Activated effector memory CD4-positive, alpha-beta T cell treated with anti-CD3 and anti-CD28 coated beads, Interleukin-2, amount 50 U/mL, for 16 hours (primary cell): ENCODE results near the gene LYRM1.
A peak's percentile ranks its signal among the peaks of the same experiment; 100 is the strongest.

Source experiments
- DNase-seq: peaks from one replicate; pipeline ENCODE4 v3.0.0-alpha.2; 2020

LYRM1 gene

DNA sequence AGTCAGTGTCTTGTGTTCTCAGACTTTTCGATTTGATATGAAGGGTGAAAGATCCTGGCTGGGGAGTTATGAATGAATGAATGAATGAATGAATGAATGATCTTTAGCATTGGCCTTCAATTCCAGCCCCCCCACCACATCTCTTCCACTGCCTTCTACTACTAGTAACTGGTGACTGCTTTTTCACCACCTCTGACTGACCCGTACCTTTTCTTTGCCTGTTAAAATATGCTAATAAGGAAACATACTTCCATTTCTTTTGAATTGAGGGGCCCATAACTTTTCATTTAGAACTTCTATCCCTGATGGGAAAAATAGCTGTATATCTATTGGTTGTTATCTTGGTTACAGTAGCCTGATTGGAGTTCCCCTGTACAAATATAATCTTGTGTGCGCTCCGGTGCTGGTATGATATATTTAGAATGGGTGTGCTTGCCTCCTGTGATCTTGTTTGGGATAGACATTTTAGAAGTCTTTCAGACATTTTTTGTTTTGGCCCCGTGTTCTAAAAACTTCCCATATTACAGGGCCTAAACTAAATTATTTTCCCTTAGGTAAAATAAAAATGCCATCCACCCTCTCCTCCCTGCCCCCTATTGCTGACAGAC is 3.4 kb downstream of the LYRM1 start:
- no peak for DNase-seq

DNA sequence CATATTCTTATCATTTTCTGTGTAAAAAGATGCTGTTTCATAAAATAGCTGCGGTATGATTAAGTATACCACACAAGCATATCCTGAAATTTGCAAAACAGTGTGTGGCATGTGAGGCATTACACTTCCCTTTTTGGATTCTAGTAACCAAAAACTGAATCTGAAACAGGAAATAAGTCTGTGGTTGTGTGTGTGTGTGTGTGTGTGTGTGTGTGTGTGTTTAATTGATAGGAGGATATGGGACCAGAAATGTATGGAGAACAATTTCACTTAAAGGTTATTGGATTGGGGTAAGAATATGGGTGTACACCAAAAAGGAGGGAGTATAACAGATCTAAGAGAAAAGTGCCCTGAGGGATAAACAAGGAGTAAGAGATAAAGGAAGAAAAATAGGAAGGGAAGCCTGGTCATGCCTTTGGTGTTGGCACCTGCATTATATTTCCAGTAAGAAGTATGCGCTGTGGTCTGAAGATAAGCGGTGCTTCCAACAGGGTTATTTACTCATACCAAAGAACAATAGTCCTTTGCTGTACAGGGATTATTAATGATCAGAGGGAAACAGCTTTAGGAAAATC is 4.0 kb downstream of the LYRM1 start:
- no peak for DNase-seq

DNA sequence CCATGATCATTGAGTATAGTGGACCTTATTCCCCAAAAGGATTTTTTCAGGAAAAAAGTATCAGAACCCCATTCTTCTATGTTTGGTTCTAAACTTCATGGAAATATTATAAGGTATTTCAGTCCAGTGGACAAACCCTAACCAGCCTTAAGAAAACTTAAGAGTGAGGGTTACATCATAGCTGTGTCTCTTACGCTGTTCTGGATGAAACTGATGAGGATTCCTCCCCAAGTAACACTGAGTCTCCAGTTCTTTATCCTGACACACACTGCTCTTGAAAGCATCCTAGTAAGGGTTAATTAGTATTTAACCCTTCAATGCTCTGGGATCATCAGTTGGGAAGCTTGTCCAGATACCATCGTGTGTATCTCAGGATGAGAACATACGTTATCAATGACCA is 5.0 kb downstream of the LYRM1 start:
- DNase-seq: no peak

DNA sequence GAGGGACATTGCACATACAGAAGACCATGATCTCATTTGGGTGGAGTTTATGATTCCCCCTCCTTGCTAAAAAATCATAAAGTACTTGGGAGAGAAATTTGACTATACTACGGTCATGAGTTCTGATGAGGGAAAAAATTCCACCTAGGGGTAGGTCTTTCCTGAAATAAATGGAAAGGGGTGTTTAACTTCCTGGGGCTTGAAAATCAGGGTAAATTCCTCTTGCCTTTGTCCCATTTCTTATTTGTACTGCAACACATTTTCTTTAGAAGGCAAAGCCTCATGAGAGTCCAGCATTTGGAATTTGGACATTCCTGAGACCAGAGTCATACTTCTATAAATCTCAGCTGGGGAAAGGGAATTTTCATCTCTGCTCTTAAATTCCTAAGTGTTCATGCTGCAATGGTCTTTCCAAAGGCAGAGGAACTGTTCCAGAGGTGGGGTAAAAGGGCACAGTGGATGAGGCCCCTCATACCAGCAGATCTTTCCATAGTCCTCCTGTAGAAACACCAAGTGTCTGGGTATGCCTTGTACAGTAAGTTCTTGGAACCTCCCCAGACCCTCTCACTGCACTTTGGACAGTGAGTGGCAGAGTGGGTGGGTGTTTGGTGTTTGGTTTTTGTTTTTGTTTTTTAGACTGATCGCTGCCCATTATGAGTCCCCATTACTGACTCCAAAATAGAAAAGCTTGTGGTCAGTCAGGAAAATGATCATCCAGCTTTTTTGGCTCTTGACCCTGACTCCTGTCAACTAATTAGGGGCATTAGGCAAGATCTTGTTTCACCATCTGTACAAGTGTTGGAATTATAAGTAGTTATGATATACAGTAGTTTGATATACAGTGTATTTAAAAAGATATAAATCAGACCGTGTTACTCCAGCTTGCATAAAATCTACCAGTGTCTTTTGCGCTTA is 6.0 kb downstream of the LYRM1 start:
- no peak for DNase-seq

DNA sequence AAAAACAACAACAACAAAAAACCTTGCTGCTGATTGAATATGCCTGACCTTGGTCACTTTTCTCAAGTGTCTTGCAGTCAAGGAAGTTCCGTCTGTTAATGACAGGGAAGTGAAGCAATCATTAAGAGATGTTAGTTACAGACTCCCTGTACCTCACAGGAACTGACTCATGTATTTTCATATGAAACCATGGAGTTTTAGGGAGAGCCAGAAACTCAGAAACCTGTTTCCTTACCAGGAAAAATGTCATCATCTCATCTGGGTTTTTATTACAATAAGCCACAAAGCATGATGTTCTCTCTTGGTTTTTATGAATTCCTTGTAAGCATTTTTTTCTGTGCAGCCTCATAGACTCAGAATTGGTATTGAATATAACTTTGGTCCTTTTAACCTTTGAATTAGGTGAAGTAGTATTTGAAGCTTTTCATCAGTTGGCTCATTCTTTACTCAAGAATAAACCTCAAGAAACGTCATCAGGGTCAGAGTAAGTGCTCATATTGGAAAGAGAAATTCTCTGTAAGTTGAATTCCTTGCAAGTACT is 10.3 kb downstream of the LYRM1 start:
- DNase-seq: no peak

DNA sequence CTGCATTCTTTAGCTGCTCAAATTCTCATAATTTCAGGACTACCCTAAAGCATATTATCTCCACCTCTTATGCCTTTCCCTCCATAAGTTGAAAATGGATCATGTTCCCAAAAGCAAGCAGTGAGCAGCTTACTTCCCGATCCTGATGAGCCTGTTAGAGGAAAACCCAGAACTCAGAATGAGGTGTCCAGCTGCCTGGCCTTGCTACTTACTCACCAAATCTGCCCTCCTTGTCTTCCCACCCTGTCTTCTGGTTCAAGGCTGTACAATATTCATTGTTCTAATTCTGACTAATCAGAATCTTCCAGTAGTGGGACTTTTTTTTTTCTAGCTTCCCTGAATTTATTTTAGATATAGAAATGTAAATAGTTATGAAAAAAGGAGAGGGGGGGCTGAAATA is 10.8 kb downstream of the LYRM1 start:
- DNase-seq: no peak

DNA sequence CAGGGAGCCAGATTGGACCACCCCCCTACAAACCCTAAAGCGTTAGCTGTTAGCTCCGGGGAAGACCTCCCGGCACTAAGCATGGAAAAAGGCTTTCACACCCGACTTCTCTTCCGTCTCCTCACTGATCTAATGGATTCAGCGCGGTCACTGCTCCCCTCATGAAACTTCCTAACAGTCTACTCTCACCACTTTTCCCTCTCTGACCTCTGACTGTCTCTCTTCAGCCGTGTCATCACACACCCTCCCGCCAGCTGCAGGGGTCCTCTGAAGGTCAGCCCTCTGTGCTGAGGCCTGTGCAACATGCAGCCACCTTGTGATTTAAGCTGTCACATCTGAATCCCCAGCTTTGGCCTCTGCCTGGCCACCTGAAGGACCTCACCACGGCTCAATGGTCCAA is 15.7 kb downstream of the LYRM1 start:
- no peak for DNase-seq

DNA sequence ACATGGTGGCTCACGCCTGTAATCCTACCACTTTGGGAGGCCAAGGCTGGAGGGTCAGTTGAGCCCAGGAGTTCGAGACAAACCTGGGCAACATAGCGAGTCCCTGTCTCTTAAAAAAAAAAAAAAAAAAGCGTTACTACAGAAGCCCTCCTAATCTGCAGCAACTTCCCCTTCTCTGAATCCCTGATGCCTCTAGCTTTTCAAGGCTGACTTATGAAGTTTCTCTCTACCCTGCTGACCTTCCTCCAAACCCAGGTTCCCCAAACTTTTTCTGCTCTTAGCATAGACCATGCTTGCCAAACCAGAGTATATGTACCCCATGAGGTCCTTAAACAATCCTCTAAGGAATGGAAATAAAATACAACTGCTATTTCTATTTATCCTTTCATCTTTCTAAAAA is 16.4 kb downstream of the LYRM1 start:
- no peak for DNase-seq

DNA sequence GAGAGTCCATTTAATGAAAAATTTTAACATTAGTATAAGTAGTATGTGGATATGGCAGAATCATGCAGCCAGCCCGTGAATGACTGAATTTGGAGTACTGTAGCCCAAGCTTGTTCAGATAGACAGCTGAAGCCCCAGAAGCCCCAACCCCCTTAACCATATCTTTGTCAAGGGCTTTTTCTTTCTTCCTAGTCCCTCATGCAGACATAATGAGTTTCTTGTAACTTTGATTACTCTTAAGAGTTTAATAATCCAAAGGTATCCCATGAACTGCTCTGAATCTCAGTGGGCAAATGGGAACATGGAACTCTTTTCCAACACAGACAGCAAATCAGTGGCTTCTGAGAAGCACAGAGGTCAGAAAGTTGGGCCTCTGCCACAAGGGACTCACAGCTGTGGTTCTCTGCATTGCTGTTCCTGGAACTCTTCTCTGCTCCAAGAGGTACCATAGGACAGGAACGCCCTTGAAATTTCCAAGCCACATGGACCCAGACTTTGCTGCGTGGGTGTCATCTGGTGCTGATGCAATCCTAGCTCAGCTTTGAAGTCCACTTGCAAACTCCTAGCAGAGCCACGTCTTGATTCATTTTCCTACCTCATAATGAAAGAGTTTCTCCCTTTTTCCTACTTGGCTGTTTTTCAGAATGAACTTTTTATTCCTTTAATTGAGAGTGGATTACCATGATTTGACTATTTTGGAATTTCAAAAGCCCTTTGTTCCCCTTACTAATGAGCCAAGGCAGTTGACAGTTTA is 18.1 kb downstream of the LYRM1 start:
- DNase-seq: no peak

DNA sequence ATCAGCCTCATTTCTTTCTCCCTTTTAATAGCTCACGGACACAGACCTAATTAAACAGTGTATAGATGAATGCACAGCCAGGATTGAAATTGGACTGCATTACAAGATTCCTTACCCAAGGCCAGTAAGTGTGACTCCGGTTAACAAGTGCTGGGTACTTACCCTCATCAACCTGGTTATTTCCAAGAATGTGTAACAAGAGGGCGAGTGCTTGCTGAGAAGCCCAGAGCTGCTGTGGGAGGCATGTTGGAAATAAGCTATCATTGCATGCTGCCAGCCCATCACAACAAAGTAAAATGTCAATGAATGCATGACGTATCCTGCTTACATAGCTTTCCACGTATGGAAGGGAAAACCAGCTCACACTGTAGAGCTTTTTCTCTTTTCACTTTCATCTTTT is 19.5 kb downstream of the LYRM1 start:
- no peak for DNase-seq

DNA sequence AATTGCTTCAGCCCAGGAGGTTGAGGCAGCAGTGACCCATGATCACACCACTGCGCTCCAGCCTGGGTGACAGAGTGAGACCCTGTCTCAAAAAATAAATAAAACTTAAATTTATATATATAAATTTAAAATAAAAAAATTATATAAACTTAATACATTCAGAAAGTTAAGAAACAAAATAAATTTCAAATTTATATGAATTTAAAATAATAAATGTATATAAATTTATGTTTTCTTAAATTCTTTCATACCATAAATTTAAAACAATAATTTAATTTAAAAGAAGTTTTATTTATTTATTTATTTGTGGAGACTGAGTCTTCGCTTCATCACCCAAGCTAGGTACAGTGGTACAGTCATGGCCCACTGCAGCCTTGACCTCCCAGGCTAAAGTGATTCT is 20.2 kb downstream of the LYRM1 start:
- DNase-seq: no peak

DNA sequence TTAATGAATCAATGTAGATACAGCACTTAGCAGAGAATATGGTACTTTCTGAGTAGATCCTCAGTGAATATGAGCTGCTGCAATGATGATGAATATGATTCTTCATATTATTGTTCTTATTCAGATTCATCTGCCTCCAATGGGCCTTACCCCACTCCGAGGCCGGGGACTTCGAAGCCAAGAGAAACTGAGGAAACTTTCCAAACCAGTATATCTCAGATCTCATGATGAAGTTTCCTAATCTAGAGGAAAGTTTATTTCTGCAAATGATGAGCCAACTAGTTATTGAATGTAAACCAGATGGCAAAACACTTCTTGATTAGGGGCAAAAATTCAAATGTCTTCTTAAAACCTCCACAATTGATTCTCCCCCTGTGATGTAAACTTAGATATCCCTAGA is 23.3 kb downstream of the LYRM1 start:
- peak; percentile 12 for DNase-seq

DNA sequence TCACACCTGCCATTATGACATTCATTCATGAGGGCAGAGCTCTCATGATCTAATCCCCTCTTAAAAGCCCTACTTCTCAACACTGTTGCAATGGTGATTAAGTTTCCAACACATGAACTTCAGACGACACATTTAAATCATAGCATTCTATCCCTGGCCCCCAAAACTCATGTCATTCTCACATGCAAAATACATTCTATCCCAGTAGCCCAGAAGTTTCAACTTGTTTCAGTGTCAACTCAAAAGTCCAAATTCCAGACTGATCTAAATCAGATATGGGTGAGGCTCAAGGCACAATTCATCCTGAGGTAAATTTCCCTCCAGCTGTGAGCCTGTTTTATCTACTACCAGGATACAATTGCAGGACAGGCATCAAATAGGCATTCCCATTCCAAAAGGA is 25.2 kb downstream of the LYRM1 start:
- DNase-seq: no peak

DNA sequence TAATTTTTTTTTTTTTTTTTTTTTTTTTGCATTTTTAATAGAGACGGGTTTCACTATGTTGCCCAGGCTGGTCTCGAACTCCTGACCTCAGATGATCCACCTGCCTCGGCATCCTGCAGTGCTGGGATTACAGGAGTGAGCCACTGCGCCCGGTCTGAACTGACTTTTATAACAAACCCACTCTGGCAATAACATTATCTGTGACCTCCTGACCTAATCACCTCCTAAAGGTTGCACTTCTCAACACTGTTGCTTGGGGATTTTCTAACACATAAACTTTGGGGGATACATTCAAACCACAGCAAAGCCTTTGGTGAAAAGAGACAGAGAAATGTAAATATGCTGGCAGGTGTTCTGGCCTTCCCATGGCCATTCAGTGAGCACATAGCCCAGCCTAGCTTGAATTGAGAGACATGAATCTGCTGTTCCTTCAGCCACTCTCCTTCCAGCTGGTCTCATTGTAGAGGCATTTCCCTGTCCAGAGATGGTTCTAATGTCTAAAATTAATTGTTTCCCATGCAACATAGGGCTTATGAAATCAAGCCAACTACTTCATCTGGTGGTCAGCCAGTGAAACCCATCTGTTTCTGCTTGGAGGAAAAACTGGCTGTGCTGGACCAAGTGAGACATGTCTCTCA is 28.3 kb downstream of the LYRM1 start:
- peak; percentile 3 for DNase-seq

DNA sequence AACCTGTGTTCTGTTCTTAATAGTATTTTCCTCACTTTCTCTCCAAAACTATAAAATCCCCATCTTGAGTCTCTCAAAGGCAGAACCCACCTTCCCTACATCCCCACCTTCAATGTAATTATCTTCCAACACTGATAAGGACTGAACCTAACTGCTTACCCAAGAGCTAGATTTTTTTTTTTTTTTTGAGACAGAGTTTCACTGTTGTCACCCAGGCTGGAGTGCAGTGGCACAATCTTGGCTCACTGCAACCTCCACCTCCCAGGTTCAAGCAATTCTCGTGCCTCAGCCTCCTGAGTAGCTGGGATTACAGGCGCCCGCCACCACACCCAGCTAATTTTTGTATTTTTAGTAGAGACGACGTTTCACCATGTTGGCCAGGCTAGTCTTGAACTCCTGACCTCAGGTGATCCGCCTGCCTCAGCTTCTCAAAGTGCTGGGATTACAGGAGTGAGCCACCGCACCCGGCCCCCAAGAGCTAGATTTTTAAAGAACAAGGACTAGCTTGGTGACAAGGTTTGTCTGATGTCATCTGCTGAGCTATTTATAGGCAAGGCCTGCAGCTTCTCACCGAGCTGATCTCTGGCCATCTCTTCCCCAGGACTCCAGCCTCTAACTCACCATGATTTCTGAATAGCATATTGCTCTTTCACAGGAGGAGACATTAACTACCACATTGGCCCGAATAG is 29.2 kb downstream of the LYRM1 start:
- DNase-seq: peak; percentile 14

DNA sequence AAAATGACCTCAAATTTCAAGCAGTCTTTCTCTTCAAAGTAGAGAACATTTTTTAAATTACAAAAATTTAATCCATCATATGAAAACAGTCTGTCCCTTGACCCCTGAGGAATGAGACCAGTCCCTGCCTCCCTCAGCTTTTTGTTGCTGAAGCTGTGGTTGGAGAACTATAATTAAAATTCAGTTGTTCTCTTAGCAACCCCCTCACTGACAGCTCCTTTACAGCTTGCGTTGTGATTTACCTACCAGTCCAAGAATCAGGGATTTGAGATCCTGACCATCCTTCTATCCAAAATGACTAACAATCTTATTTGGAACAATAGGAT is 29.8 kb downstream of the LYRM1 start:
- DNase-seq: no peak

DNA sequence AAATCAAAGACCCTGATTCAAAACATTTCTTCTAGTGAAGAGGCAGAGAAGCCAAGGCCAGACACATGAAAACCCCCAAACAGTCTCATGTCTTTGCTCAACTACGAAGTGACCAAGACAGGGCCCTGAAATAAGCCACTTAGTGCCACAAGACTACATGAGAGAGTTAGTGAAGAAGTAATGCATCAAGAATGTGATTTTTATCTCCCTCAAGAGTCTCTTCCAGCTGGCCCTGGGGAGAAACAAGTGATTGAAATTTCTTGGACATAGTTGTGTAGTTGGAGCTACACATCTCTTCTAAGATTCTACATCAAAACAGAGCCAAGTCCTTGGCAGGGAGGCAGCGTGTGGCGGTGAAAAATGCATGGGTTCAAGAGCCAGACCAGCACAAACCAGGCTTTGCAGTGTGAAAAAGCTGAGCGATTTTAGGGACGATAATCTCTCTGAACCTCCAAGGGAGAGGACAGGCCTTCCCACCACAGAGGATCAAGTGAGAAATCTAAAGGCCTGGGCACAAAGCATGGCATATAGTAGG is 30.6 kb downstream of the LYRM1 start:
- no peak for DNase-seq

DNA sequence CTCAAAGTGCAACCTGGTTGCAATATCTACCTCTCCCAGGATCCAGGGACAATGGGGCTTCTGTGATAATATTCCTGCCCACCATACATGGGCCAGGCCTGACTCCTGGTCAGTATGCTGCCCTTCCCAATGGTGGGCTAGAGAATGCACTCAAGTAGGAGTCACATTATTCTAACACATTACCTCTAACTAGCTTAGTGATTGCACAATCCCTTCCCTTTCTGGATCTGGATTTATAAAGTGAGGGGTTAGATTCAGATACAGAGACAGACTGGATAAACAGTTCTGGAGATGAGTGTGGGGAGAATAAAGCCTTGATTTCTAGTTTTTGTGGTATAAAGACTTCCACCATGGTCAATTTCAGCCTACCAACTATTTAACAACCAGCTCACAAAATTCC is 33.0 kb downstream of the LYRM1 start:
- no peak for DNase-seq

DNA sequence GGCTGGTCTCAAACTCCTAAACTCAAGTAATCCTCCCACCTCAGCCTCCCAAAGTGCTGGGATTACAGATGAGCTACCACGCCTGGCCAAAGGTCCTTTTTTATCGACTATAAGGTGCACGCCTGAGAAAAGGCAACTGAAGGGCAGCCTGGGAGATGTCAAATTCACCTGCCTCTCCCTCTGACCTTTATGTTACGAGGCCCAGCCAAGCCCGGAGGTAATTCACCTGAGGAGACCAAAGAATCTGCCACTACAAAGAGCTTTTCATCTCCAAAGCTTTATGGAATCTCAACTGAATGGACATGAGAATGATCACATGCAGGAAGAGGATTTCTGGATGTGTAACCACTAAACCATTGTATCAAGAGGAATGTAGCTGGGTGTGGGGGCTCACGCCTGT is 37.2 kb downstream of the LYRM1 start:
- no peak for DNase-seq

DNA sequence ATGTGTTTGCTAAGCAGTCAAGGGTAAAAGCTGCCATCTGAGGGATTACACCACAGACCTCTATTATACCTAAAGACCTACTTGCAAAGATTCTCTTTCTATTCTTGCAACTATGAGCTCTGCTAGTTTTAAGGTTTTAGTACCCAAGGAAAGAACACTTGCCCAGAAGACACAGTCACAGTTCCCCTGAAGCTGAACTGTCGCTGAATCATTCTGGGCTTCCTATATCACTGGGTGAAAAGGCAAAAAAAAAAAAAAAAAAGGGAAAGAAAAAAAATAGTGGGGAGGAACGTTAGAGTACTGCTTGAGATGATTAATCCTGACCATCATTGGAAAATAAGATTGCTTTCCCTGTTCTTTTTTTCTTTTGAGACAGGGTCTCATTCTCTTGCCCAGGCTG is 37.9 kb downstream of the LYRM1 start:
- DNase-seq: no peak

DNA sequence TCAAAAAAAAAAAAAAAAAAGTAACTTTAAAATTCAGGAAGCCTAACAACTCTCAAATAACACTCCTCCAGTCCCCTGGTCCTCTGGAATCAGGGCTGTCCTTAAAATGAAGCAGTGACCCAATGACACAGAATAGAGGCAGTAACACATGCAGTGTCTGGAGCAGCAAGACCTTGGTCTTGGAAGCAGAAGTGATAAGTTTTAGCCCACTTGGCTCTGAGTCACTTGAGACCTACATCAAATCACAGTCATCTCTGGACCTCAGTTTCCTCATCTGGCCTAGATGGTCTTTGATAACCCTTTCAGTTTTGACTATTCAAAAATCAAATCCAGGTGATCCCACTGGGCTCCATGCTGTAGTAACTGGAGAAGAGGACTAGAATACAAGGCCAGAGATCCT is 39.0 kb downstream of the LYRM1 start:
- DNase-seq: no peak
